Colonic mucosa (tissue), 4 donors: ENCODE data around the gene TELO2. TPM values are rescaled to one million over a fixed set of nuclear protein-coding genes. Genes with fewer than 3 reads are reported as not detected.

Experiments
- DNase-seq: peaks from one replicate; pipeline ENCODE4 v3.0.0-alpha.2; 2020
- H3K27ac ChIP-seq: fragments of 200-600 bp; one replicate; pipeline ENCODE4 v1.8.0; 2021
- H3K27me3 ChIP-seq: fragments of 200-600 bp; one replicate; pipeline ENCODE4 v1.8.0; 2021
- H3K36me3 ChIP-seq: fragments of 200-600 bp; one replicate; pipeline ENCODE4 v1.8.0; 2021
- H3K4me1 ChIP-seq: fragments of 200-600 bp; one replicate; pipeline ENCODE4 v1.8.0; 2021; ENCODE audit warnings: mild to moderate bottlenecking
- H3K4me3 ChIP-seq: fragments of 200-600 bp; one replicate; pipeline ENCODE4 v1.8.0; 2021
- H3K9ac ChIP-seq, 2 donors: one replicate each; pipeline ENCODE4 v1.7.0; 2013; ENCODE audit warnings: control low read depth in 2 of 2, low read depth in 2 of 2, low read length in 2 of 2
- H3K9me3 ChIP-seq: fragments of 200-600 bp; one replicate; pipeline ENCODE4 v1.8.0; 2021
- intact Hi-C: fragments of 100-400 bp; cut with DNase I; formaldehyde crosslinking; loops from one replicate; pipeline ENCODE4 v1.14.1; 2022
- total RNA-seq, 2 donors: library from RNA; stranded (reverse); fragmentation: NEBNext Ultra II Directional in 1 of 2; extraction: Animal tissue kit (Norgen Biotek cat#: 25700) in 1 of 2; gene quantifications; one replicate each; pipeline ENCODE4 v1.2.1, GENCODE V29; 2021
- TF ChIP-seq, protein P1 (sequence below): fragments of 200-600 bp; IDR thresholded peaks from one replicate; pipeline ENCODE4 v1.8.0; 2022; ENCODE audit warnings: antibody characterized with exemption, mild to moderate bottlenecking
- donor health status: healthy.
- donor health status: DM: no; HTN: no; CAD: no.
- donor health status: DM: no; HTN: no; CAD: no.

TELO2 gene
- total RNA-seq, 2 donors from 2014 or later: 18.4 to 76.0 TPM

DNA sequence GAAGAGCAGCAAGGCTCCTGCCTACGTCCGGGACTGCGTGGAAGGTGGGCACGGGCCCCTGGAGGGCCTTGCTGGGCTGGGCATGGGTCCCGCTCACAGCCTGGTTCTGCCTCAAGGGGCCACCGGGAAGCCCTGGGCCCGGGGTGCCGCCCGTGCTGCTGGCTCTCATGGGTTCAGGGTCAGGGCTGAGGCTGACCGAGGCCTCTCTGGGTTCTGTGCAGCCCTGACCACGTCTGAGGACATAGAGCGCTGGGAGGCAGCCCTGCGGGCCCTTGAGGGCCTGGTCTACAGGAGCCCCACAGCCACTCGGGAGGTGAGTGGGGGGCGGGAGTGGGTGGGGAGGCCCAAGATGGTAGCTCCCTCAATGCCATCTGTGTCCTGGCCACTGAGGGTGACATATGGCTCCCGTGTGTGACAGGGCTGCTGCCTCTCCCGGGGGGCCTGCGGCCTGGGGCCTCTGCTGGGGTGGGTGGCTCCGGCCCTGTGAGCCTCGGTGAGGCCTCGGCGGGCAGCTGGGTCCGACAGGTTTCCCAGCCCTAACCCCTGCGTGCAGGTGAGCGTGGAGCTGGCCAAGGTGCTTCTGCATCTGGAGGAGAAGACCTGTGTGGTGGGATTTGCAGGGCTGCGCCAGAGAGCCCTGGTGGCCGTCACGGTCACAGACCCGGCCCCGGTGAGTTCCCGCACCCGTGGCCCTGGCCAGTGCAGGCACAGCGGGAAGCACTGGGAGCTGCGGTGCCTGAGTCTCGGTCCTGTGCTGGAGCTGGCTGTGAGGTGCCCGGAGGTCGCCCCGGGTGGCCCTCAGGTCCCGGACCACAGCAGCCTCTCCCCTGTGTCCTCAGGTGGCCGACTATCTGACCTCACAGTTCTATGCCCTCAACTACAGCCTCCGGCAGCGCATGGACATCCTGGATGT is 9.2 kb downstream of the TELO2 start:
- H3K4me1 ChIP-seq: no peaks in the 10 kb centered on the region
- H3K9me3 ChIP-seq: no peaks in the 10 kb centered on the region
- no peak overlapping the region for H3K27ac ChIP-seq
- no peak for DNase-seq
- H3K4me3 ChIP-seq: no peak overlapping the region
- intact Hi-C loops: no loop called here
- H3K36me3 ChIP-seq: peaks cover 6% of the 10 kb centered on the region
- no peaks in the 10 kb centered on the region for H3K27me3 ChIP-seq
- H3K9ac ChIP-seq: no peak overlapping the region
- TF ChIP-seq, protein P1, sequence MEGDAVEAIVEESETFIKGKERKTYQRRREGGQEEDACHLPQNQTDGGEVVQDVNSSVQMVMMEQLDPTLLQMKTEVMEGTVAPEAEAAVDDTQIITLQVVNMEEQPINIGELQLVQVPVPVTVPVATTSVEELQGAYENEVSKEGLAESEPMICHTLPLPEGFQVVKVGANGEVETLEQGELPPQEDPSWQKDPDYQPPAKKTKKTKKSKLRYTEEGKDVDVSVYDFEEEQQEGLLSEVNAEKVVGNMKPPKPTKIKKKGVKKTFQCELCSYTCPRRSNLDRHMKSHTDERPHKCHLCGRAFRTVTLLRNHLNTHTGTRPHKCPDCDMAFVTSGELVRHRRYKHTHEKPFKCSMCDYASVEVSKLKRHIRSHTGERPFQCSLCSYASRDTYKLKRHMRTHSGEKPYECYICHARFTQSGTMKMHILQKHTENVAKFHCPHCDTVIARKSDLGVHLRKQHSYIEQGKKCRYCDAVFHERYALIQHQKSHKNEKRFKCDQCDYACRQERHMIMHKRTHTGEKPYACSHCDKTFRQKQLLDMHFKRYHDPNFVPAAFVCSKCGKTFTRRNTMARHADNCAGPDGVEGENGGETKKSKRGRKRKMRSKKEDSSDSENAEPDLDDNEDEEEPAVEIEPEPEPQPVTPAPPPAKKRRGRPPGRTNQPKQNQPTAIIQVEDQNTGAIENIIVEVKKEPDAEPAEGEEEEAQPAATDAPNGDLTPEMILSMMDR: no peak

DNA sequence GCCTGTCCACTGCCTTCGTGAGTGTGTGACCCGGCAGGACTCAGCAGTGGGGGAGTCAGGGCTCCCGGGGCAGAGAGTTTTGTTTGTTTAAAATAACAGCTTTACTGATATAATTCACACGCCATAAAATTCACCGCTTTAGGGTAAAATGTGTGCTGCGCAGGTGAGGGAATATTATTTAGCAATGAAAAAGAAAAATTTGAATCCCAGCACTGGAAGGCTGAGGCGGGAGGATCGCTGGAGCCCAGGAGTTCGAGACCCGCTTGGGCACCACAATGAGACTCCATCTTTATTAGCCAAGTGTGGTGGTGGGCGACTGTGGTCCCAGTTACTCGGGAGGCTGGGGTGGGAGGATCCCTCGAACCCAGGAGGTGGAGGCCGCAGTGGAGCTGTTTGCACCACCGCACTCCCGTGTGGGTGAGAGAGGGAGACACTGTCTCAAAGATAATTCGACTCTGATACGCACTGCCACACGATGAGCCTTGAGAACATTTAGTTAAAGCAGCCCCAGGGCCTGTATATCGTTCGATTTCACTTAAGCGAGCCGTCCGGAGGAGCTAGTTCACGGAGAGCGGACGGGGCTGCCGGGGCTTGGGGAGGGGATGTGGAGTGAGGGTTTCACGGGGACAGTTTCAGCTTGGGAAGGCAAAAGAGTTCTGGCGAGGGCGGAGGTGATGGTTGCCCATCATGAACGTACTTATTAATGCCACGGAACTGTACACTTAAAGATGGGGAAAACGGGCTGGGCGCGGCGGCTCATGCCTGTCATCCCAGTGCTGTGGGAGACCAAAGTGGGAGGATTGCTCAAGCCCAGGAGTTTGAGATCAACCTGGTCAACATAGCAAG is 10.2 kb downstream of the TELO2 start:
- Histone ChIP-seq H3K27me3 (no peaks in the 10 kb centered on the region), H3K4me3 (no peak overlapping the region), H3K9me3 (no peaks in the 10 kb centered on the region), H3K4me1 (no peaks in the 10 kb centered on the region), H3K36me3 (peaks cover 6% of the 10 kb centered on the region), H3K27ac (no peak overlapping the region), H3K9ac (no peak overlapping the region)
- intact Hi-C loops: no loop called here
- DNase-seq: no peak
- TF ChIP-seq, protein P1: no peak

DNA sequence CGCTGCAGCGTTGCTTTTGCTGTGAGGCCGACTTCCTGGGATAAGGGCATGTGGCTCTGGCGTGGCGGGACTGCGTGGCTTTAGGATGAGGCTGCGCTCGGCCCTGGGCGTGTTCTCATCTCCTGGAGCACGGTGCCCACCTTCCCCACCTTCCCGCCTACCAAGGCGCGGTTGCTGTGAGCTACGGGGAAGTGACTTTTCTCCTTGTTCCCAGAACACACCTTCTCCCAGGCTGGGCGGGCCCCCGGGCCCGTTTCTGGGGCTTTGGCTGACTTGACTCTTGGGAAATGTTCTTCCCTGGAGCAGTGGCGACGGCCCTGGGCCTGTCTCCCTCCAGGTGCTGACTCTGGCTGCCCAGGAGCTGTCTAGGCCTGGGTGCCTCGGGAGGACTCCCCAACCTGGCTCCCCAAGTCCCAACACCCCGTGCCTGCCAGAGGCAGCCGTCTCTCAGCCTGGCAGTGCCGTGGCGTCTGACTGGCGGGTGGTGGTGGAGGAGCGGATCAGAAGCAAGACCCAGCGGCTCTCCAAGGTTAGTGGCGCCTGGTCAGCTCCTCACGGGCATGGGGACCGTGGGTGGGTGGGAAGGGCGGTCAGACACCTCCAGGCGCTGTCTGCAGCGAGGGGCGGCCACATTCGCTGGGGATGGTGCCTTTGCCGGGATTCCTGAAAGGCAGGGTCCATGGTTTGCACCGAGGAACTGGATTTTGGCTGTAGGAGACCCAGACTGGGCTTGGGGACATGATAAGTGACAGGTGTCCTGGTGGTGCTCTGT is 12.1 kb downstream of the TELO2 start:
- H3K36me3 ChIP-seq: peaks cover 6% of the 10 kb centered on the region
- H3K4me1 ChIP-seq: no peaks in the 10 kb centered on the region
- intact Hi-C loops: no loop called here
- H3K27ac ChIP-seq: no peak overlapping the region
- H3K4me3 ChIP-seq: no peak overlapping the region
- DNase-seq: no peak
- TF ChIP-seq, protein P1: no peak
- H3K9me3 ChIP-seq: no peaks in the 10 kb centered on the region
- H3K9ac ChIP-seq: no peak overlapping the region
- H3K27me3 ChIP-seq: no peaks in the 10 kb centered on the region

DNA sequence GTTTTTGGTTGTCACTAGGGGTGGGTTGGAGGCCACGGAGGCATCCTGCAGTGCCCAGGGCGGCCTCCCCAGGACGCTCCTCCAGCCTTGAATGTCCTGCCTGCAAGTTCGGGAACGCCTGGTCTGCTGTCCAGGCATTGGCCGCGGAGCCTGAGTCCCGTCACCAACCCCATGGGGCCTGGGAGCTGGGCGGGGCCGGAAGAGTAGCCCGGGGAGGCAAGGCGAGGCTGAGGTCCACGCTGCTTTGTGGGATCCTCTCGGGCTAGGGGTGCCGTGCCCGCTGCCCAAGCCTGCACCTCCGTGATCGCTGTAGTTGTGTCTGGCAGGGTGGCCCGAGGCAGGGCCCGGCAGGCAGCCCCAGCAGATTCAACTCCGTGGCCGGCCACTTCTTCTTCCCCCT is 12.8 kb downstream of the TELO2 start:
- no peak overlapping the region for H3K9ac ChIP-seq
- intact Hi-C loops: no loop called here
- no peaks in the 10 kb centered on the region for H3K4me1 ChIP-seq
- H3K27me3 ChIP-seq: no peaks in the 10 kb centered on the region
- H3K27ac ChIP-seq: no peak overlapping the region
- TF ChIP-seq, protein P1: no peak
- peaks cover 6% of the 10 kb centered on the region for H3K36me3 ChIP-seq
- no peak overlapping the region for H3K4me3 ChIP-seq
- no peak for DNase-seq
- H3K9me3 ChIP-seq: no peaks in the 10 kb centered on the region
